Mesothelial cell of epicardium (in vitro differentiated cells): Measurements from ENCODE around the gene CD46. TPM values are rescaled to one million over a fixed set of nuclear protein-coding genes. Genes with fewer than 3 reads are reported as not detected.

ENCODE experiments used
- DNase-seq, 2 experiments: peaks; one replicate each; pipeline ENCODE4 v3.0.0; 2021; ENCODE audit warnings: low spot score in 2 of 2; ENCODE audit not compliant: unreplicated experiment in 2 of 2
- H3K27ac Mint-ChIP-seq: 2 replicates; pipeline ENCODE4 v1.8.0; 2021; ENCODE audit warnings: mixed read lengths
- H3K27me3 Mint-ChIP-seq: 2 replicates; pipeline ENCODE4 v1.8.0; 2021; ENCODE audit warnings: low read depth, mixed read lengths
- H3K36me3 Mint-ChIP-seq: 2 replicates; pipeline ENCODE4 v1.8.0; 2021; ENCODE audit warnings: mixed read lengths
- H3K4me1 Mint-ChIP-seq: 2 replicates; pipeline ENCODE4 v1.8.0; 2021; ENCODE audit warnings: mixed read lengths
- H3K4me3 Mint-ChIP-seq: 2 replicates; pipeline ENCODE4 v1.8.0; 2021; ENCODE audit warnings: mild to moderate bottlenecking, moderate library complexity, mixed read lengths
- H3K9me3 Mint-ChIP-seq: 2 replicates; pipeline ENCODE4 v1.8.0; 2021; ENCODE audit warnings: mixed read lengths
- CTCF ChIP-seq: fragments of 200-600 bp; sonication (generic); IDR thresholded peaks from one replicate; pipeline ENCODE4 v1.5.0; 2021; ENCODE audit warnings: antibody characterized with exemption; ENCODE audit not compliant: unreplicated experiment
- total RNA-seq: library from RNA; stranded (reverse); gene quantifications from 3 replicates; pipeline ENCODE4 v1.2.1, GENCODE V29; 2021

The CD46 gene
- total RNA-seq, 1 donor from 2014 or later: 223 TPM

GRCh38 chr1:207825719-207826556, 74.1 kb downstream of the CD46 start:
- no peaks in the 10 kb centered on the region for H3K36me3 Mint-ChIP-seq
- H3K9me3 Mint-ChIP-seq: no peaks in the 10 kb centered on the region
- H3K4me3 Mint-ChIP-seq: no peak overlapping the region
- no peak for TF ChIP-seq CTCF
- H3K27me3 Mint-ChIP-seq: peaks cover 2% of the 10 kb centered on the region
- no peak for DNase-seq
- H3K4me1 Mint-ChIP-seq: peaks cover 14% of the 10 kb centered on the region
- H3K27ac Mint-ChIP-seq: no peak overlapping the region

- H3K4me1 Mint-ChIP-seq: peaks cover 14% of the 10 kb centered on the region
- TF ChIP-seq CTCF: no peak
- H3K36me3 Mint-ChIP-seq: no peaks in the 10 kb centered on the region
- no peaks in the 10 kb centered on the region for H3K9me3 Mint-ChIP-seq
- no peak overlapping the region for H3K4me3 Mint-ChIP-seq
- H3K27ac Mint-ChIP-seq: no peak overlapping the region
- no peak for DNase-seq
- peaks cover 2% of the 10 kb centered on the region for H3K27me3 Mint-ChIP-seq
Observed at GRCh38 chr1:207826557-207827487, 75.0 kb downstream of the CD46 start.

- DNase-seq: no peak
Observed at GRCh38 chr1:207827488-207827830, 75.6 kb downstream of the CD46 start.

GRCh38 chr1:207828046-207828445, 76.2 kb downstream of the CD46 start:
- Mint-ChIP-seq H3K9me3 (no peaks in the 10 kb centered on the region), H3K27ac (no peak overlapping the region), H3K4me3 (no peak overlapping the region), H3K4me1 (peaks cover 10% of the 10 kb centered on the region), H3K36me3 (no peaks in the 10 kb centered on the region), H3K27me3 (peaks cover 2% of the 10 kb centered on the region)
- no peak for TF ChIP-seq CTCF
- DNase-seq: no peak

More at GRCh38 chr1:207827488-207827830, 75.6 kb downstream of the CD46 start:
- no peaks in the 10 kb centered on the region for H3K36me3 Mint-ChIP-seq
- H3K4me3 Mint-ChIP-seq: no peak overlapping the region
- peaks cover 2% of the 10 kb centered on the region for H3K27me3 Mint-ChIP-seq
- no peak overlapping the region for H3K27ac Mint-ChIP-seq
- H3K4me1 Mint-ChIP-seq: peaks cover 14% of the 10 kb centered on the region
- H3K9me3 Mint-ChIP-seq: no peaks in the 10 kb centered on the region
- TF ChIP-seq CTCF: no peak

- Mint-ChIP-seq H3K4me3 (no peak overlapping the region), H3K36me3 (no peaks in the 10 kb centered on the region), H3K27me3 (peaks cover 2% of the 10 kb centered on the region), H3K4me1 (peaks cover 7% of the 10 kb centered on the region), H3K27ac (no peak overlapping the region), H3K9me3 (no peaks in the 10 kb centered on the region)
- no peak for TF ChIP-seq CTCF
- DNase-seq: no peak
Observed at GRCh38 chr1:207828485-207829158, 76.8 kb downstream of the CD46 start.
